ENCODE results near the gene SPRING1. TPM values are rescaled to one million over a fixed set of nuclear protein-coding genes. Genes with fewer than 3 reads are reported as not detected.

The SPRING1 gene
- total and polyA plus RNA-seq, 2 of the 13 experiments (the other 11 are each of a cell fraction or from before 2014, with no cell fraction given) = 20.0 to 51.8 TPM

DNA sequence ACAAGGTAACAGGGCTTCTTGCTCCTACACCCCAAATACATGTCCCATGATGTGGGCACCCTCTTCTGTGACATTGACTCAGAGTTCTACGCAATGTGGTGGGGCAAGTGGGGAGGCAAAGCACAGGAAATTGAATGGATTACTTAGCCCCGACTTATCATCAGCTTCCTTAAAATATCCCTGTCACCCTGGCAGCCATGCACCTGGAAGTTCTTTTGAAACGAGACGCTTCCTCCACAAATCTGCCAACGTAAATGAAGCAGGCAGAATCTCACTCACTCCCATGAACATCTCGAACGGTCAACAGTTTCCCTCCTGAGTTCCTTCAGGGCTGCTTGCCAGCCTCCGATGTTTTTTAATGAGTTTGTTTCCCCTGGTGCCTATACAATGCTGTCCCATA is 33.8 kb upstream of the SPRING1 start:
- CTCF ChIA-PET (ENCODE audit: low intra/inter-chr PET ratio, low total read pairs) = no interaction called here
- in situ Hi-C loops (cut with HindIII; ENCODE audit: extremely low pct_ligation_motif_present, low pct_unique_long_range_greater_than_20kb) = no loop called here
- H2AFZ ChIP-seq (ENCODE audit: low read length) = no peak overlapping the region

More for the DNA sequence above, 33.8 kb upstream of the SPRING1 start:
- H3K9ac ChIP-seq (ENCODE audit: insufficient read depth, low read depth, low read length) = no peak overlapping the region
- no TSS peak for BruUV-seq (replicated peaks)
- FAIRE-seq (no peak), ATAC-seq (no peak), DNase-seq (ENCODE audit: low spot score) (no peak)
- intact Hi-C loops (cut with micrococcal nuclease; ENCODE audit: unreplicated experiment) = no loop called here
- no peak overlapping the region for H3K4me3 ChIP-seq (replicated peaks in 1 of 3; ENCODE audit: insufficient read depth in 1 of 3, low read depth in 2 of 3, low read length in 3 of 3)
- H3K4me2 ChIP-seq (ENCODE audit: low read depth, low read length) = no peak overlapping the region
- 89% methylated on average over 8 of the region's 8 CpGs for WGBS (ENCODE audit: low lambda C conversion rate)
- no peaks in the 10 kb centered on the region for H3K27me3 ChIP-seq (ENCODE audit: control insufficient read depth in 1 of 2, insufficient read depth in 2 of 2, low read length in 2 of 2)
- POLR2A ChIA-PET = interaction anchor here (0.7 kb wide), 1 partner anchor 85 kb away, joined by 4 read pairs; no protein-coding TSS in a partner anchor
- no peaks in the 10 kb centered on the region for H3K79me2 ChIP-seq (ENCODE audit: insufficient read depth, low read length)
- no peaks in the 10 kb centered on the region for H3K9me3 ChIP-seq (ENCODE audit: low read length)
- peaks cover 1 to 2% of the 10 kb centered on the region in 2 experiments; a peak in 2 of 5 replicates for H3K36me3 ChIP-seq (replicated peaks in 1 of 2; ENCODE audit: control insufficient read depth in 1 of 2, insufficient read depth in 2 of 2, low read length in 2 of 2)
- H4K20me1 ChIP-seq (ENCODE audit: insufficient read depth, low read length) = no peaks in the 10 kb centered on the region
- H3K27ac ChIP-seq (ENCODE audit: extremely low read length, insufficient read depth, low read length) = no peak overlapping the region
- no peak for TF ChIP-seq ZNF83 (CRISPR knock-in tag; IDR thresholded peaks at IDR 0.05; ENCODE audit: borderline replicate concordance)
- TF ChIP-seq SRSF1 (optimal IDR thresholded peaks at IDR 0.05; ENCODE audit: low read depth, low read length) = no peak
- no peak for TF ChIP-seq ZNF547 (CRISPR knock-in tag; IDR thresholded peaks at IDR 0.05)
- TF ChIP-seq, protein P1, sequence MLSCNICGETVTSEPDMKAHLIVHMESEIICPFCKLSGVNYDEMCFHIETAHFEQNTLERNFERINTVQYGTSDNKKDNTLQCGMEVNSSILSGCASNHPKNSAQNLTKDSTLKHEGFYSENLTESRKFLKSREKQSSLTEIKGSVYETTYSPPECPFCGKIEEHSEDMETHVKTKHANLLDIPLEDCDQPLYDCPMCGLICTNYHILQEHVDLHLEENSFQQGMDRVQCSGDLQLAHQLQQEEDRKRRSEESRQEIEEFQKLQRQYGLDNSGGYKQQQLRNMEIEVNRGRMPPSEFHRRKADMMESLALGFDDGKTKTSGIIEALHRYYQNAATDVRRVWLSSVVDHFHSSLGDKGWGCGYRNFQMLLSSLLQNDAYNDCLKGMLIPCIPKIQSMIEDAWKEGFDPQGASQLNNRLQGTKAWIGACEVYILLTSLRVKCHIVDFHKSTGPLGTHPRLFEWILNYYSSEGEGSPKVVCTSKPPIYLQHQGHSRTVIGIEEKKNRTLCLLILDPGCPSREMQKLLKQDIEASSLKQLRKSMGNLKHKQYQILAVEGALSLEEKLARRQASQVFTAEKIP (CRISPR knock-in tag; IDR thresholded peaks at IDR 0.05; ENCODE audit: borderline replicate concordance) = no peak
- TF ChIP-seq, protein P2, sequence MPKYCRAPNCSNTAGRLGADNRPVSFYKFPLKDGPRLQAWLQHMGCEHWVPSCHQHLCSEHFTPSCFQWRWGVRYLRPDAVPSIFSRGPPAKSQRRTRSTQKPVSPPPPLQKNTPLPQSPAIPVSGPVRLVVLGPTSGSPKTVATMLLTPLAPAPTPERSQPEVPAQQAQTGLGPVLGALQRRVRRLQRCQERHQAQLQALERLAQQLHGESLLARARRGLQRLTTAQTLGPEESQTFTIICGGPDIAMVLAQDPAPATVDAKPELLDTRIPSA (CRISPR knock-in tag; IDR thresholded peaks at IDR 0.05; ENCODE audit: borderline replicate concordance) = no peak
- TF ChIP-seq ZSCAN22 (CRISPR knock-in tag; IDR thresholded peaks at IDR 0.05) = no peak
- no peak for TF ChIP-seq ZFP1 (CRISPR knock-in tag; IDR thresholded peaks at IDR 0.05)
- TF ChIP-seq REXO4 (CRISPR knock-in tag; IDR thresholded peaks at IDR 0.05; ENCODE audit: borderline replicate concordance) = no peak
- TF ChIP-seq ZNF749 (CRISPR knock-in tag; IDR thresholded peaks at IDR 0.05; ENCODE audit: borderline replicate concordance) = no peak
- no peak for TF ChIP-seq ZFP36L1 (CRISPR knock-in tag; IDR thresholded peaks at IDR 0.05)
- no peak for TF ChIP-seq ZNF772 (CRISPR knock-in tag; IDR thresholded peaks at IDR 0.05)
- no peaks in the 10 kb centered on the region for H3K4me1 ChIP-seq (ENCODE audit: insufficient read depth, low read length)

Data from HepG2 (cell line).